Stimulated activated naive CD8-positive, alpha-beta T cell treated with anti-CD3 and anti-CD28 coated beads, Interleukin-15, amount 100 ng/mL, for 72 hours (primary cell): Measurements from ENCODE around the gene KCNMA1.

Experiments used
- ATAC-seq: fragments of 150-1000 bp; cut with Tn5 transposase; 2 replicates; pipeline ENCODE4 v1.10.0; 2021; ENCODE audit warnings: mild to moderate bottlenecking, moderate library complexity
- DNase-seq, 2 donors: peaks; one replicate each; pipeline ENCODE4 v3.0.0; 2021 to 2022
- H3K27ac Mint-ChIP-seq, 2 donors: one replicate each; pipeline ENCODE4 v1.8.0; 2022; ENCODE audit warnings: mild to moderate bottlenecking in 2 of 2, mixed read lengths in 2 of 2, moderate library complexity in 2 of 2
- H3K27me3 Mint-ChIP-seq: one replicate; pipeline ENCODE4 v1.8.0; 2022; ENCODE audit warnings: mixed read lengths
- H3K4me1 Mint-ChIP-seq: one replicate; pipeline ENCODE4 v1.8.0; 2022; ENCODE audit warnings: mild to moderate bottlenecking, mixed read lengths
- H3K4me3 Mint-ChIP-seq, 2 donors: one replicate each; pipeline ENCODE4 v1.8.0; 2022; ENCODE audit warnings: mild to moderate bottlenecking in 2 of 2, mixed read lengths in 2 of 2, moderate library complexity in 1 of 2
- H3K9me3 Mint-ChIP-seq, 2 donors: one replicate each; pipeline ENCODE4 v1.8.0; 2022; ENCODE audit warnings: mixed read lengths in 2 of 2

The KCNMA1 gene

GRCh38 chr10:77305650-77306632 lies 331.7 kb downstream of the KCNMA1 start:
- peaks cover 6% of the 10 kb centered on the region for H3K4me1 Mint-ChIP-seq
- no peak overlapping the region for H3K27ac Mint-ChIP-seq
- DNase-seq = no peak
- no peak for ATAC-seq
- no peak overlapping the region for H3K4me3 Mint-ChIP-seq
- H3K9me3 Mint-ChIP-seq = peaks cover 4 to 7% of the 10 kb centered on the region in 2 donors
- peaks cover 11% of the 10 kb centered on the region for H3K27me3 Mint-ChIP-seq

GRCh38 chr10:77304192-77304591 lies 333.4 kb downstream of the KCNMA1 start:
- peaks cover 6% of the 10 kb centered on the region for H3K4me1 Mint-ChIP-seq
- DNase-seq (no peak), ATAC-seq (no peak)
- H3K27me3 Mint-ChIP-seq = peaks cover 6% of the 10 kb centered on the region
- H3K4me3 Mint-ChIP-seq = no peak overlapping the region
- H3K27ac Mint-ChIP-seq = no peak overlapping the region
- H3K9me3 Mint-ChIP-seq = peaks cover 4 to 7% of the 10 kb centered on the region in 2 donors

GRCh38 chr10:77301305-77301730 lies 336.3 kb downstream of the KCNMA1 start:
- no peak for ATAC-seq
- peaks cover 4 to 7% of the 10 kb centered on the region in 2 donors for H3K9me3 Mint-ChIP-seq
- no peak for DNase-seq

GRCh38 chr10:77300682-77301302 lies 336.8 kb downstream of the KCNMA1 start:
- Mint-ChIP-seq H3K4me1 (peaks cover 6% of the 10 kb centered on the region), H3K4me3 (no peak overlapping the region), H3K27me3 (no peaks in the 10 kb centered on the region), H3K9me3 (peaks cover 4 to 7% of the 10 kb centered on the region in 2 donors), H3K27ac (peak overlapping the region in 1 of 2 donors; percentile 1)
- DNase-seq = no peak
- no peak for ATAC-seq

More at GRCh38 chr10:77301305-77301730, 336.3 kb downstream of the KCNMA1 start:
- Mint-ChIP-seq H3K4me3 (no peak overlapping the region), H3K4me1 (peaks cover 6% of the 10 kb centered on the region), H3K27me3 (no peaks in the 10 kb centered on the region), H3K27ac (no peak overlapping the region)

DNA sequence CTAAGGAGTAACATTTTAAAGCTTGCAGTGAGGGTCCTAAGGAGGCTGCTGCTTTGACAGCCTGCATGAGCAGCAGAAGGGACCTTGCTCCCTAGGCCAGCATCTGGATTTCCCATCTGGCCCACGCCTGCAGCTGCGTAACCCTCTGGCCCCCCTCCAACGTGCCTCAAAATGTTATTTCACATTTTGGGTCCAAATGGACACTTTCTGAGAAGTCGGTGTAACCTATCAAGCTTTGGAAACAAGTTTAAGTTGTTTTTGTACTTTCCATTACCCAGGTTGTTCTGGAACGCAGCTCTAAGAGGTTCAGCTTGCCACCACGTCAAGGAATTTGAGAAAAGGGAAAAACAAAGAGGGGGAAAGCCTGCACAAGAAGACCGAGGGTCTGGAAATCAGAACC lies 338.3 kb downstream of the KCNMA1 start:
- no peak overlapping the region for H3K4me3 Mint-ChIP-seq
- peaks cover 4 to 7% of the 10 kb centered on the region in 2 donors for H3K9me3 Mint-ChIP-seq
- no peak for DNase-seq
- peaks cover 6% of the 10 kb centered on the region for H3K4me1 Mint-ChIP-seq
- ATAC-seq = no peak
- no peak overlapping the region for H3K27ac Mint-ChIP-seq
- no peaks in the 10 kb centered on the region for H3K27me3 Mint-ChIP-seq

- Mint-ChIP-seq H3K4me1 (peaks cover 6% of the 10 kb centered on the region), H3K4me3 (no peak overlapping the region), H3K27ac (no peak overlapping the region), H3K27me3 (no peaks in the 10 kb centered on the region), H3K9me3 (peaks cover 4% of the 10 kb centered on the region in 2 donors)
- DNase-seq = no peak
- no peak for ATAC-seq
Observed at GRCh38 chr10:77297393-77297739, 340.2 kb downstream of the KCNMA1 start.

DNA sequence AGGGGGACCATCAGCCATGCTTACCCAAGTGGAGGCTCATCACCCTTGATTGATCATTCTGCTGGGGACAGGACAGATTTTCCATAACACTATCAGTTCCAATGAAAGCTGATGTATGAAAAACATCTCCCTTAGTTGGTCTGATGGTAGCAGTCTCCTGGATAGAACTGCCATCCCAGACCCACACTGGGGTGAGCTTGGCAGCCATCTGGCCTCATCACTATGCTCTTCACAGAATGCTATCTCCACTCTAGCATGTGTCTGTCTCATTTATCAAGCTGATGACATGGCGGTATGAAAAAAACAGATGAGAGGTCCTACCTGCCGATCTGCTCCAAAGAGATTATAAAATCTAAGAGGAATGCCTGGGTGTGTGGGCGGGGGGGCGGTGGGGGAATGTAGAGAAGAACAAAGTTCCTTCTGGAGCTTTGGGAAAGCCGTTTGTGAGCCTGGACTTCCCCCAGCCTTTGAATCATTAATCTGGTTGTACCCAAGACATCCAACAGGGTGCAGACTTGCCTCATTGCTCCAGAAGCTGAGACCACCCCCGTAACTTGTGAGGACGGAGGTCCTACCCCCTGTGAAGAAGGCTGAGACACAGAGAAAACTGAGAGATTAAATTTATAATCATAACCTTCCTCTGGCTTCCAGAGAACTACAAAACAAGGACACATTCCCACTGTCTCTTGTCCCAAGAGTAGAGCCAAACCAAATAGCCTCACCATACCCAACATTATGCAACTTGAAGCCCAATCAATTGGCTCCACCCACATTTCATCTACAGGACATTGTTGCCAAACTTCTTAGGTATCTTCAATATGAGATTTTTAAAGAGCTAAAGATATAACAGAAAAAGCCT lies 340.8 kb downstream of the KCNMA1 start:
- DNase-seq = no peak
- no peaks in the 10 kb centered on the region for H3K27me3 Mint-ChIP-seq
- peaks cover 6% of the 10 kb centered on the region for H3K4me1 Mint-ChIP-seq
- no peak overlapping the region for H3K4me3 Mint-ChIP-seq
- no peak for ATAC-seq
- peaks cover 0 to 4% of the 10 kb centered on the region in 2 donors for H3K9me3 Mint-ChIP-seq
- no peak overlapping the region for H3K27ac Mint-ChIP-seq

GRCh38 chr10:77293773-77294172 lies 343.8 kb downstream of the KCNMA1 start:
- H3K4me3 Mint-ChIP-seq = no peak overlapping the region
- H3K4me1 Mint-ChIP-seq = peaks cover 23% of the 10 kb centered on the region
- H3K9me3 Mint-ChIP-seq = no peaks in the 10 kb centered on the region
- H3K27ac Mint-ChIP-seq = no peak overlapping the region
- no peak for ATAC-seq
- H3K27me3 Mint-ChIP-seq = peaks cover 6% of the 10 kb centered on the region
- DNase-seq = no peak

DNA sequence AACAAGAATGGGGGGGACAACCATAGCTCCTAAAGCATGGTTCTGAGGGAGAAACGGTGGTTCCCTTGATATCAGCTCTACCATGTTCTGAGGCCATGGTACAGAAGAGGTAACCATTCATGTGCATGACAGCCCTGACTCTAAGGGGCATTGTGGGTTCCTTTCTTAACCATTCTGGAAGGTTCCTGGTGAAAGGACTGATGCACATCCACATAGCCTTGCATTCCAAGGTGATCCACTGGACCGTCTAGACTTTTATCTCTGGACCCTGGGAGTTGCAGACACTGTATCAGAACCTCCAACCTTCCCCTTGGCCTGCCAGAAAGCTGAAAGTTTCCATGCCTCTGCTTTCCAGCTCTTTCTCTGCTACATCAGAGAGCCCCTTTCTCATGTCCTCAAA lies 344.3 kb downstream of the KCNMA1 start:
- DNase-seq = no peak
- peaks cover 6% of the 10 kb centered on the region for H3K27me3 Mint-ChIP-seq
- H3K9me3 Mint-ChIP-seq = no peaks in the 10 kb centered on the region
- H3K27ac Mint-ChIP-seq = no peak overlapping the region
- peaks cover 24% of the 10 kb centered on the region for H3K4me1 Mint-ChIP-seq
- H3K4me3 Mint-ChIP-seq = no peak overlapping the region
- ATAC-seq = no peak

GRCh38 chr10:77291596-77292505 lies 345.8 kb downstream of the KCNMA1 start:
- Mint-ChIP-seq H3K9me3 (no peaks in the 10 kb centered on the region), H3K4me3 (no peak overlapping the region), H3K27me3 (peaks cover 6% of the 10 kb centered on the region), H3K4me1 (peaks cover 24% of the 10 kb centered on the region), H3K27ac (no peak overlapping the region)
- DNase-seq (no peak), ATAC-seq (no peak)

GRCh38 chr10:77290528-77291155 lies 347.0 kb downstream of the KCNMA1 start:
- H3K4me1 Mint-ChIP-seq = peaks cover 24% of the 10 kb centered on the region
- DNase-seq (no peak), ATAC-seq (no peak)
- peaks cover 6% of the 10 kb centered on the region for H3K27me3 Mint-ChIP-seq
- H3K4me3 Mint-ChIP-seq = no peak overlapping the region
- H3K9me3 Mint-ChIP-seq = no peaks in the 10 kb centered on the region
- H3K27ac Mint-ChIP-seq = no peak overlapping the region

GRCh38 chr10:77289790-77290189 lies 347.8 kb downstream of the KCNMA1 start:
- no peak overlapping the region for H3K4me3 Mint-ChIP-seq
- ATAC-seq = no peak
- peaks cover 6% of the 10 kb centered on the region for H3K27me3 Mint-ChIP-seq

DNA sequence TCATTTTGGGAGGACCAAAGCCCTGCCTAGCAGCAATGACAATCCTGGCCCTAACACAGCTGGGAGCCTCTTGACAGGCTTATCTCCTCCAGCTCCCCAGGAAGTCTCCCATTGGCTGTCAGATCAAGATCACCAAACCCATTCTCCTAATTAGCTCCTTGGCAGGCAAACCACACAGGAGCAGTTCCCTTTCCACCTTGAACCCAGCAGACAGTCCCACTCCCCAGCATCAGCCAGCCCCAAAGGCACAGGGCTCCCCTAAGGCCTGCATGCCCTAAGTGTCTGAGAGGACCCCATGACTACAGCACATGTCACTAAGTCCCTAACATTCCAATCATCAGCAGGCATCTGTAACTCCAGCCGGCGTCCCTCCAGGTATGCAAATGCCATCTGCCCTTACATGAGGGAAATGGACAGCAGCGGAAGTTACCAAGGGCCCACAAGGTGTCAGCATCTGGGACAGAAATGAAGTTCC lies 348.5 kb downstream of the KCNMA1 start:
- Mint-ChIP-seq H3K4me1 (peaks cover 24% of the 10 kb centered on the region), H3K9me3 (no peaks in the 10 kb centered on the region), H3K4me3 (no peak overlapping the region), H3K27ac (no peak overlapping the region), H3K27me3 (peaks cover 8% of the 10 kb centered on the region)
- DNase-seq (no peak), ATAC-seq (no peak)

More at GRCh38 chr10:77289790-77290189, 347.8 kb downstream of the KCNMA1 start:
- no peak overlapping the region for H3K27ac Mint-ChIP-seq
- no peaks in the 10 kb centered on the region for H3K9me3 Mint-ChIP-seq
- DNase-seq = no peak
- H3K4me1 Mint-ChIP-seq = peaks cover 24% of the 10 kb centered on the region

- Mint-ChIP-seq H3K4me1 (peaks cover 24% of the 10 kb centered on the region), H3K27ac (no peak overlapping the region), H3K27me3 (peaks cover 20% of the 10 kb centered on the region), H3K9me3 (no peaks in the 10 kb centered on the region), H3K4me3 (no peak overlapping the region)
- DNase-seq = no peak
- ATAC-seq = no peak
Observed at GRCh38 chr10:77287647-77288120, 349.9 kb downstream of the KCNMA1 start.
